HepG2 (cell line): ENCODE measurements around the gene PDSS2. TPM values are rescaled to one million over a fixed set of nuclear protein-coding genes. Genes with fewer than 3 reads are reported as not detected.

Source experiments
- AHDC1 ChIP-seq: sonication (generic); formaldehyde crosslinking; IDR thresholded peaks from 2 replicates; pipeline ENCODE4 v1.5.1; 2020; ENCODE audit warnings: mild to moderate bottlenecking, missing genetic modification reagents, borderline replicate concordance
- BRD4 ChIP-seq: sonication (generic); formaldehyde crosslinking; IDR thresholded peaks from 2 replicates; pipeline ENCODE4 v1.4.0; 2020; ENCODE audit warnings: missing genetic modification reagents
- HDAC1 ChIP-seq: sonication (generic); formaldehyde crosslinking; IDR thresholded peaks from 2 replicates; pipeline ENCODE4 v1.5.1; 2020; ENCODE audit warnings: mild to moderate bottlenecking, missing genetic modification reagents
- MIER3 ChIP-seq: IDR thresholded peaks from 2 replicates; pipeline ENCODE4 v1.6.1; 2016; ENCODE audit warnings: missing compliant biosample characterization, borderline replicate concordance
- RBM22 ChIP-seq: fragments of 200-400 bp; formaldehyde crosslinking; optimal IDR thresholded peaks from 2 replicates; pipeline ENCODE3; 2017; ENCODE audit warnings: mild to moderate bottlenecking, low read length, moderate library complexity
- SALL2 ChIP-seq: sonication (generic); formaldehyde crosslinking; IDR thresholded peaks from 2 replicates; pipeline ENCODE4 v1.8.1; 2023; ENCODE audit warnings: mild to moderate bottlenecking, missing genetic modification reagents, inconsistent platforms
- ZC3H4 ChIP-seq: sonication (generic); formaldehyde crosslinking; IDR thresholded peaks from 2 replicates; pipeline ENCODE4 v1.4.0; 2020; ENCODE audit warnings: missing genetic modification reagents, borderline replicate concordance
- ZNF260 ChIP-seq: sonication (generic); formaldehyde crosslinking; IDR thresholded peaks from 2 replicates; pipeline ENCODE4 v1.4.0; 2020; ENCODE audit warnings: missing genetic modification reagents, low read depth, mild to moderate bottlenecking, borderline replicate concordance
- ZNF318 ChIP-seq: sonication (generic); formaldehyde crosslinking; IDR thresholded peaks from 2 replicates; pipeline ENCODE4 v1.4.0; 2020; ENCODE audit warnings: mild to moderate bottlenecking, missing genetic modification reagents
- ZNF414 ChIP-seq: sonication (generic); formaldehyde crosslinking; IDR thresholded peaks from 2 replicates; pipeline ENCODE4 v1.5.0; 2020; ENCODE audit warnings: missing genetic modification reagents
- ZNF430 ChIP-seq: sonication (generic); formaldehyde crosslinking; IDR thresholded peaks from 2 replicates; pipeline ENCODE4 v1.9.0; 2021; ENCODE audit warnings: mild to moderate bottlenecking, missing genetic modification reagents
- ZNF550 ChIP-seq: sonication (generic); formaldehyde crosslinking; IDR thresholded peaks from 2 replicates; pipeline ENCODE4 v1.4.0; 2020; ENCODE audit warnings: mild to moderate bottlenecking, missing genetic modification reagents, borderline replicate concordance
- ZNF614 ChIP-seq: IDR thresholded peaks from 2 replicates; pipeline ENCODE4 v1.6.1; 2018; ENCODE audit warnings: missing biosample characterization, missing genetic modification reagents, inconsistent platforms, borderline replicate concordance
- polyA plus RNA-seq, 8 experiments: library from polyadenylated mRNA; depleted of rRNA in 3 of 8; stranded (reverse) in 7 of 8; unstranded in 1 of 8; fragments of >200 nt; fragmentation: Illumina TruSeq in 4 of 8; extraction: Trizol in 4 of 8; gene quantifications; 2 replicates each; pipeline versions ENCODE4 v1.2.1 to v1.2.3, GENCODE V29; 2011 to 2016; ENCODE audit warnings: low read depth in 4 of 8, missing spikeins in 1 of 8, mixed read lengths in 1 of 8; ENCODE audit not compliant: insufficient read depth in 1 of 8
- total RNA-seq, 5 experiments: library from RNA; depleted of rRNA; stranded (reverse); fragments of >200 nt; fragmentation: Illumina TruSeq; extraction: Trizol; gene quantifications; 2 replicates each; pipeline ENCODE4 v1.2.3, GENCODE V29; 2016; ENCODE audit warnings: low read depth in 1 of 5

The PDSS2 gene
- total and polyA plus RNA-seq, 2 of the 13 experiments (the other 11 are each of a cell fraction or from before 2014, with no cell fraction given) = 16.2 to 17.0 TPM

GRCh38 chr6:107115695-107116327 lies 343.6 kb downstream of the PDSS2 start (continued):
- TF ChIP-seq ZNF318 (CRISPR knock-in tag) = no peak
- TF ChIP-seq ZNF430 (CRISPR knock-in tag) = no peak
- 0 out of 2 replicates have a peak, but pooled peaks have one; percentile 17 for TF ChIP-seq ZNF614 (CRISPR knock-in tag)
- TF ChIP-seq RBM22 = no peak
- peak; percentile 62; the same call in 1 of the 2 replicates for TF ChIP-seq HDAC1
- TF ChIP-seq ZC3H4 = no peak; the same call in 1 of the 2 replicates
- TF ChIP-seq AHDC1 (CRISPR knock-in tag) = no peak
- TF ChIP-seq ZNF414 (CRISPR knock-in tag) = no peak
- TF ChIP-seq MIER3 (CRISPR knock-in tag) = no peak
- peak; percentile 34; the same call in 1 of the 2 replicates for TF ChIP-seq SALL2 (CRISPR knock-in tag)
- TF ChIP-seq ZNF550 (CRISPR knock-in tag) = no peak
- TF ChIP-seq BRD4 (CRISPR knock-in tag) = 0 out of 2 replicates have a peak, but pooled peaks have one; percentile 43
- no peak for TF ChIP-seq ZNF260 (CRISPR knock-in tag)
